Kidney capillary endothelial cell (primary cell): ENCODE measurements around the gene PRELID2.

Experiments used
- DNase-seq: peaks from one replicate; pipeline ENCODE4 v3.0.0-alpha.2; 2018; ENCODE audit warnings: low spot score

The PRELID2 gene

GRCh38 chr5:145797336-145797735 lies 37.8 kb downstream of the PRELID2 start:
- peak; percentile 89 for DNase-seq

GRCh38 chr5:145796318-145796717 lies 38.8 kb downstream of the PRELID2 start:
- DNase-seq, result no peak

DNA sequence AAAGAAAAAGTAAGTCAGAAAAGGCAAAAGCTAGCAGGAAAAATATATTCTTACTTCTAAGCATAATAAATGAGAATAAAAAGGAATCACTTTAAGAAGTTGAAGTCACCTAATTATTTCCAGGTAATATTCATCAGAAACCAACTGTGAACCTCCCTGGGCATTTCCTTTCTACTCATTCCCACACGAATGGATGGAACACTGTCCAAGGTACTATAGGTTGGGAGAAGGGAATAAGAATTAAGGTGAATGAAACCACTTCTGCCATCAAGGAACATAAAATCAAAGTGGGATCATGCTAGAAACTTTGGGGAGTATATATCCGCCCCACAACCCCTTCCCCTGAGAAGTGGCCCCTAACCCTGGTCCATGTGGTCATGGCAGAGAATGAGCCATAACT lies 41.6 kb downstream of the PRELID2 start:
- DNase-seq, result no peak

DNA sequence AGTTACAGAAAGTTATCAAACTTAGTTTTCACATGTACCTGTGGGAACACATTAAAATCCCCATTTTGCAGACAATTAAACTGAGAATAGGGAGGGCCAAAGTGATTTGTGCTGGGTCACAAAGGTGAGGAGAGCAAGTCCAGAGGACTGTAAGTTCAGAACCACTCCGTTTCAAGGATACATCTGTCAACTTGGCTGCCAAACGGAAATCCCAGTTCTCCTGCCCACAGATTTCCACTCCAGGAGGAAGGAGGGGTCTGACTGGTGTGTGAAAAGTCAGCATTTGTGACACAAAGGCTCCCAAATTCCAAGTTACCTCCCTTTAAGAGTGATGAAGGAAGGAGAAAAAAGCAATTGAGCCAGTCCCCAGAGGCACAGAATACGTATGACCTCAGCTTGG lies 42.3 kb downstream of the PRELID2 start:
- DNase-seq, result no peak

GRCh38 chr5:145791866-145792265 lies 43.3 kb downstream of the PRELID2 start:
- DNase-seq, result no peak

- no peak for DNase-seq
Measured at GRCh38 chr5:145787996-145788395, 47.1 kb downstream of the PRELID2 start.

DNA sequence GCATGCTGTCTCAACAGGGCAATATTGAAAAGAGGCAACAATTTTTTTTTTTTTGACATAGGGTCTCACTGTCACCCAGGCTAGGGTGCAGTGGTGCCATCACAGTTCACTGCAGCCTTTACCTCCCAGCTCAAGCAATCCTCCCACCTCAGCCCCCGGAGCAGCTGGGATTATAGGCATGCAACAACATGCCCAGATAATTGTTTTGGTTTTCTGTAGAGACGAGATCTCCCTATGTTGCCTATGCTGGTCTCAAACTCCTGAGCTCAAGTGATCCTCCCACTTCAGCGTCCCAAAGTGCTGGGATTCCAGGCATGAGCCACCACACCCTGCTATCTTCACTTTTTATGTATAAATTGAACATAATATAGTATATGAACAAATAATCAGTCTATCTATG lies 47.6 kb downstream of the PRELID2 start:
- DNase-seq, result no peak

DNA sequence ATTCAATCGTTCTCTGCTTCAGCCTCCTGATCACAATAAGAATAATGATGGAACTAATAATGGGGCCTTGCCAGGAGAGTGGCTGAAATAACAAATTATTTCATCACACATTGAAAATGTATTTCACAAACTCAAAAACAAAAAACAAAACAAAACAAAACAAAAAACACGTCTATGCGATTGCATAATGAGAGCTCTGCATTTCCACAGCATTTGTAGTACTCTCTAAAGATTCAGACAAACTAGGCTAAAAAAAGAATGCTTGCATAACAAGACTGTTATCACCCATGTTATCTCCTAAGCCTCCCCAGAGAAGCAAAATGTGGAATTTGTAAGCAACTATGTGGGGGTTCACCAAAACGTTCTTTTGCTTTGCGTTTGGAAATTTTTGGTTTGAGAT lies 48.1 kb downstream of the PRELID2 start:
- no peak for DNase-seq

- no peak for DNase-seq
Measured at GRCh38 chr5:145780982-145781381, 54.2 kb downstream of the PRELID2 start.

- no peak for DNase-seq
Measured at GRCh38 chr5:145778144-145778900, 56.8 kb downstream of the PRELID2 start.

DNA sequence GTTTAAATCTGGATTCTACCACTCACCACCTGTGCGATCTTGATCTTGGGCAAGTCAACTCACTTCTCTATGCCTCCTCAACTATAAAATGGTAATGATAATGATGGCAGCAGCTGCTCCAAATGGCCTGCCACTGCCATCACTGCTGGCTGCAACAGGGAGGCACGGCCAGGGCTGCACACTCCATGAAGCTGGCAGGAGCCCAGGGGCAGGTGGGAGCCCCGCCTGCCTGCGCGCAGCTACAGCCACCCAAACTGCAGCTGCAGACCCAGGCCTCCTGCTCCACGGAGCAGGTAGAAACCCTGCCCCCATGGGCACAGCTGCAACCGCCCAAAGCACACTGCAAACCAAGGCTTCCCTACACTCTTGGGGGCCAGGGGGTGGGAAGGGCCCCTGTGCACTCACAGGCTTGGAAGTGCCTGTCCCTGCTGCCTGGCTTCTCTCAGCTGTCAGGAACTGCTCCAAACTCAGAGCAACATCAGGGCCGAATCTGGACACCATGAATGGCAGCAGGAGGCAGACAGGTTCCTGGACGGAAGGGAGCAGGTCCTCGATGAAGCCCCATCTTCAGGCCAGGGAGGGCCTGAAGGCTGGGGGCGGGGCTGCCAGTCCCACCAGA lies 57.6 kb downstream of the PRELID2 start:
- no peak for DNase-seq

DNA sequence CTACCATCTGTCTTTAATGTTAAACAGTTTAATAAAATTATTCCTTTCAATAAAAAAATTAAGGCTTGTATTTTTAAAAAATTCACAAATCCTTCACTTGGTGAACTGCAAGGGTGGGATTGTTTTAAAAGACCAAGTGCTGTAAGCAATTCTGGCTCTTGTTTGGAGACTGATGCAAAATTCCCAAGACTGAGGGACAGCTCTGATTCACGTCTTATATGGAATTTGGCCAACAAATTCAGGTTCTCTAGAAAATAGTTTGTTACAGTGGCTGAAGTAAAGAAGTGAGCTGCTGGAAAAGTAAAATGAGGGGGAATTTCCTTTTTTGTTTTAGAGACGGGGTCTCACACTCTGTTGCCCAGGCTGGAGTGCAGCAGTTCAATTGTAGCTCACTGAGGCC lies 58.3 kb downstream of the PRELID2 start:
- DNase-seq, result no peak

- peak; percentile 72 for DNase-seq
Measured at GRCh38 chr5:145775893-145776444, 59.2 kb downstream of the PRELID2 start.

GRCh38 chr5:145775411-145775810 lies 59.7 kb downstream of the PRELID2 start:
- DNase-seq, result no peak

GRCh38 chr5:145774442-145774841 lies 60.7 kb downstream of the PRELID2 start:
- DNase-seq, result no peak

DNA sequence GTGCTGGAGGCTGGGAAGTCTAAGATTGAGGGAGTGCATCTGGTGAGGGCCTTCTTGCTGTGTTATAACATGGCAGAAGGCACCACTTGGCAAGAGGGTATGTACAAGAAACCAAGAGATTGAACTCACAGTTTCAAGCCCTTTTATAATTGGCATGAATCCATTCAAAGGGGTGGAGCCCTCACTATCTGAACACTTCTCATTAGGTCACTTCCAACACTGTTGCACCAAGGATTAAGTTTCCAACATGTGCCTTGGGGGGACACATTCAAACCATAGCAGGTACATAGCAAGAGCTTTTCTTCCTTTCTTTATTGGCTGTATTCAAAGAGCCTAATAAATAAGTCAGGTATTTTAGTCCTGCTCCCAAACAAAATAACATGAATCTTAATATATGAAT lies 62.7 kb downstream of the PRELID2 start:
- no peak for DNase-seq

DNA sequence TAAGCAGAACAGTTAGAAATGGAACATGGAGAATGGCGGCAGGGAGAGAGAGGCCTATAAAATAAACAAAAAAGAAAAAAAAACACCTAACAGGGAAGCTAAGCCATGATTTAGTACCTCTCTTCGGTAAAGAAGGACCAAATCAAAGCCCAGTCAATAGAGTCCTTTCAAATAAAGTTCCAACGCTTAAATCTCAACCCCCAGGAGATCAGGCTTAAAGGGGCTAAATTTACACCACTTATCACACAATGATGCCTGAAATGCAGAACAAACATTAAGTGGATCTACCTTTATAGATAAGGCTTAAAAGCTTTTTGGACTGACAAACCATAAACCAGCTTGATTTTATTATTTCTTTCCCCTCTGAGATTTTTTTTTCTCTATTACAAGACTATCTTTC lies 66.3 kb downstream of the PRELID2 start:
- DNase-seq, result no peak

DNA sequence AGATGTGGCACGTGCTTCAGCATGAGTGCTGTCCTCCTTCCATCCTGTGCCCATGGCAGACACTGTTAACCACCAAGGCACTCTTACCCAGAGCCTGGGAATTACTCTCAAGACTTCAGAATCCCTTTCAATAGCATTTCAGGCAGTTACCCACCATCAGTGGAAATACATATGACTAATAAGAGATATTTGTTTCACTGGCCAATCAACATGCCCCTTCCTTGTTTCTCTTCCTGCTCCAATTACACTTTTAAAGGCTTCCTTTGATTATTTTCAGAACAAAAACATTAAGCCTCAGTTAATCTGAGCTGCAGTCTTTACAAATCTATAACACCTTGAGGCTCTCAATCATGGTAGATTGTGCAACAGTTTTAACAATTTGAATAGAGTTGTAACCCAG lies 70.8 kb downstream of the PRELID2 start:
- DNase-seq, result no peak

GRCh38 chr5:145762833-145763232 lies 72.3 kb downstream of the PRELID2 start:
- DNase-seq, result no peak

DNA sequence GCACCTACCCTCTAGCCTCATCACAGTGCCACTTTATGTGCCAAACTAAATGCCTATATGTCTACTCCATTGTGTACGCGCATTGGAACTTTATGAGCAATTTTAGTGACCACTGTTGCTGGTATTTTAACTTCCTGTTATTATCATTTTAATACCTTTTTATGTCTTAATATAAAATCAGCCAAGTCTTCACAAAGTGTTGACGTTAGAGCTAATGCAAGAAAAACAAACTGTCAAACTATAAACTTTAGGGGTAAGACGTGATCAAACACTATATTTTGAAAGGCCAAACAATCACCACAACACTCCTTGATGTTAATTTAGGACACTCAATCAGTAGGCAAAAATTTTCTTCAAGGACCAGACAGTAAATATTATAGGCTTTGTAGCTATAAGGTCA lies 73.9 kb downstream of the PRELID2 start:
- no peak for DNase-seq

GRCh38 chr5:145760660-145761059 lies 74.5 kb downstream of the PRELID2 start:
- no peak for DNase-seq

DNA sequence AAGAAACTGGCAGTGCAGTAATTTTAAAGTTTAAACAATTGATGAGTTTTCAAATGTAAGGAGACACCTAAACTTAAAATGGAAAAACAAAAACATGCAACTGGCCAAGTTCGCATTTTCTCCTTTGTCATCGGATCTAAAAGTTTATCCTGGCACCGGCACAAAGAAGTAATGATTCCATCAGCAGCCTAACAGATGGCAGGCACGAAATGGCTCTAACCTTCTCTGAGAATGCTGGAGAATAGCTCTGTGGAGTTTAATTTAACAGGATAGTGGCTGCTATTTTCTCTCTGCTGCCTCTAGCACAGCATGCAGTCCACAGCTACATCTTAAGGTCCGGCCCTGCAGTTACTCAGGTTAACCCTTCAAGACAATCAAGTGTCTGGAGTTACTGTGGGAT lies 82.2 kb downstream of the PRELID2 start:
- no peak for DNase-seq

DNA sequence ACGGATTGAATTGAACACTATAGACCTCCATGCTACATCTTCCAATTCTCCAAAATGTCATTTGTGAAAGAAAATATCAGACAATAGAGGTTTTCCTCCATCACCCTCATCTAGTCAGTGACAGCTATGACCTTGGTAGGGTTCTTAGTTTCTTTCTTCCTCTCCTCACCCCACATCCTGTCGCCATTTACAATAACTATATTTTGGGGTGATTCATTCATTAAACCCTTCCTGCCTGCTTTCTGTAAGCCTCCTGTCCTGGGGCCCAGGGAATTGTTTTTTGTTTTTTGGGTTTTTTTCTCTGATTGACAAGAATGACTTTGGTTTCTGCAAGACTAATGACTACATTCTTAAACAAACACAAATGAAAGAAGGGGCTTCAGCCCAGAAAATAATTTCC lies 82.6 kb downstream of the PRELID2 start:
- peak; percentile 3 for DNase-seq

GRCh38 chr5:145750199-145750598 lies 84.9 kb downstream of the PRELID2 start:
- no peak for DNase-seq
